Effector CD8-positive, alpha-beta T cell (primary cell): Measurements from ENCODE around the gene ZEB2.

ENCODE experiments used
- DNase-seq: peaks from one replicate; lab custom pipeline; 2025; lab: John Stamatoyannopoulos, UW

Gene ZEB2

DNA sequence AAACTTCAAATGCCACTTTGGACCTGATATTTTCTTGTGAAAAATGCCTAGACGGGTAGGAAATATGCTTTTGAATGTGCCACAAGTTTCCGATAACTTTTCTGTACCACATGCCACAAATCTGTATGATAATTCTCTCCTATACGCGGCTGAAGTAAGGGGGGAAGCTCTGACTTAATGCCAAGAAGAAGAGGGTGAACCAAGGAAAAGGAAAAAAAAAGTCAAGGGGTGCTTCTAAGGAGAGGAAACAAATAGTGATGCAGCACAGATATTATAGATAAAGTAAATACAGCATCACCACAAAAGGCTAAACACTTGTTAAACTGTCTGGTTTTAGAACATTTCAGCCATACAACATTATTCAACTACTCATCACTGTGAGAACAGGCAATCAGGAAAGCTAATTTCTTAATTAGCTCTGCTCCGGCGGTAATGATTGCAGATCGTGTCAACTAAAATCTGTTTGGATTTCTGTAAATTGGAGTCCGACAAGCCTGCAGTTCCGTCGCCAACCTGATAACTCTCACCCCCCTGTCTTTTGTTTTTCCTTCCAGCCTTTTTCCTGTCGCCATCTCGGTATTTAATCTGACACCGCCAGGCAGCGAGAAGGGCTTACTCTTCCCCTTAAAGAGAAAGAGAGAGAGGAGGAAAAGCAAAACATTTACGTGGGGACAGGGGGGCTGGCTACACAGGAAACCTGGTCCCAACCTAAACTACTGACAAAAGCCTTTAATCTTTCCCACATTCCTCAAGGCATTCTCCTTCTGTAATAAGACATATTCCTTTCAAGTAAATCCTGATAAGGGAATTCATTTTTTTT is 67.5 kb downstream of the ZEB2 start:
- DNase-seq: no peak

DNA sequence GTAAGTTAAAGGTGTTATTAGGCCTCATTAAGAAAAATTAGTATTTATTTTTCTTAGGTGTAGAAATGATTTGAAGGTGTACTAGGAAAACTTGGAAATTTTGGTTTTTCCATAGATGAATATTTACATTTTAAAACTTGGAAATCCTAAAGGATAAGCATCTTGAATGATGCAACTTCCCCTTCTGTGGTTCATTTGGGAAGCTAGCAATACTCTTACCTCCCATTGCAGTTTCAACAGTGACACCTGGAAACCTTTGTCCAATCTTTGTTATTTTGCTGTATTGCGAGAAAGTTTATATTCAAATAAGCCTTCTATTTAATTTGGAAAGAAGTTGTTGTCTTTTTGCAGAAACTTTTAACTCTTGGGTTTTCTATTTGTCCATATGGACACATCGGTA is 68.5 kb downstream of the ZEB2 start:
- DNase-seq: no peak

GRCh38 chr2:144449028-144449406 is 70.9 kb downstream of the ZEB2 start:
- DNase-seq: no peak

DNA sequence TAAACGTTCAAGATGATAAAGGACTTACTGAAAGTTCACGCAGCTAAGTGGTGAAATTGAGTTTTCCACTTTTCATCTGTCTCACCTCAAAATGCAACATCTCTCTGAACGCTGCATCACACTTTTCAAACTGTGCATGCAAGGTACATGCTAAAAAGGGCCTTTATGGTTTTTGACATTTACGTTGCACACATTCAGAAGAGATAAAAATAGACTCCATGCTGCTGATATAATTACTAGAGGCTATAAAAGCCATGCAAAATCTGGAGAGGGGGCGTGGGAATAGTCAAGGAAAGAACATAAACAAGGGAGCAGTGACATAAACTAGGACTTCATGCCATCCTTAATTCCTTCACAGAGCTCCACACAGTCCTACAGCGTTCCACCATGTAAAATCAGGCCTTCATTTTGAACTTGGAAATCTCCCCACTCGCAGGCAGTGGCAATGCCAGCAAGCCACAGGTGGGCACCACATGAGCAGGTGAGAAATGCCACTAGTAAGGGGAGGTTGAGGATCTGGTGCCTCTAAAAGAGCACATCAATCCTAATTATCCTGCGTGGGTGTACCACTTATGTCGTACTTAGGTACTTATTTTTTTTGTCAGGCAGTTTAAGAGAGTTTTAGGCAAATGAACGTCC is 71.4 kb downstream of the ZEB2 start:
- no peak for DNase-seq

DNA sequence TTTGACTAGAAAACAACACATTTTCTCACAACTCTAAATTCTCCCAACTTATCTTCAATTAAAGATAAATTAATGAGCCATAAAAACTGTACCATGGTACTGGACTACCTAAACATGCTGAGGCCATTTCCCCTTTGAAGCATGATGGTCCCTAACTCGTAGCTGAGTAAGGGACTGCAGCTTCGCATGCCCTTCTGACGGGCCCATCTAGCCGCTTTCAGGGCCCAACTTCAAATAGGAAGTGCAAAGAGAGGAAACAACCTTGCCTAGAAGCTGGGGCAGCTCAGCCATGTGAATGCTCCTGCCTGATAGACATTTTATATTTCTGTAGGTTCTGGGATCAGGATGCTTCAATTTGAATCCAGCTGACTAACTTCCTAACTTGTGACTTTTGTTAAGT is 72.4 kb downstream of the ZEB2 start:
- no peak for DNase-seq

GRCh38 chr2:144446136-144446535 is 73.8 kb downstream of the ZEB2 start:
- no peak for DNase-seq

GRCh38 chr2:144445196-144445595 is 74.7 kb downstream of the ZEB2 start:
- no peak for DNase-seq

DNA sequence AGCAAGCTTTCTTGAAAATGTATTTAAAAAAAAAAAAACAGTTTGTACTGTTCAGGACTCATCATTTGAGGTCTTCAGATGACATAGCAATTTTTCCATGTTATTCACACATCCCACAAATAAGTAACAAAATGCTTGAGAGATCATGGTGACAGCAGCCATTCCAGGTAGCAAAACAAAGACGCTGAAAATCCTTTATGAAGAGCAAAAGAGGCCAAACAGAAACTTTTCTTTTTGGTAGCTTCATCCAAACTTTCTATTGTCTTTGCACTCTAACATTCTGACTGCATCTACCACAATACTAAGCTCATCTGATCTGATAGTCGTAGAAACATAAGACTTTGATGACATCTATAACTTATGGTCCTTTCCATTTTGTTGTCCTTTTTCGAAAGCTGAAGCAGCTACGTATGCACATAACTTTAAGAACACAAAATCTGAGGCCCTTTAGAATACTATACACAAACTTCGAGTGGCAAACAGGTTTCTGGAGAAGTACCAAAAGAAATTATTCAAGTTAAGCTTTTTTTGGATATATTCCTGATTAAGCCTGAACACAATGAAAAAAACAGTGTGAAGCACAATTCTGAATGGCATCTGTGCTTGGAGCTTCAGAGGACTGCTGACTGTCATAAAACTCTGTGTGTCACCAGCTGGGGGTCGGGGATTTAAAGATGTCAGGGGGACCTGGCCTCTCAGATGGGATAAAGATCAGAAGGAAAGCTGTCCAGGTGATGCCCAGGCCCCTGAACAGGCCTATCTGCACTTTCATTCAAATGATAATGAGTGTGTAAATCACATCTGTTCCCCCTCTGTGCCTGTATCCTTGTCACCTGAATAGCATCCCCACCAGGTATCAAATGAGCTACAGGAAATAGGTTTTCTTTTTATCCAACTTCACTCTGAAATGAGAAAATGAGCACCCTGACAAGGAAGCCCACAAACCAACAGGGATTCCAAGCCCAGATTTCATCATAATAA is 75.8 kb downstream of the ZEB2 start:
- DNase-seq: no peak

DNA sequence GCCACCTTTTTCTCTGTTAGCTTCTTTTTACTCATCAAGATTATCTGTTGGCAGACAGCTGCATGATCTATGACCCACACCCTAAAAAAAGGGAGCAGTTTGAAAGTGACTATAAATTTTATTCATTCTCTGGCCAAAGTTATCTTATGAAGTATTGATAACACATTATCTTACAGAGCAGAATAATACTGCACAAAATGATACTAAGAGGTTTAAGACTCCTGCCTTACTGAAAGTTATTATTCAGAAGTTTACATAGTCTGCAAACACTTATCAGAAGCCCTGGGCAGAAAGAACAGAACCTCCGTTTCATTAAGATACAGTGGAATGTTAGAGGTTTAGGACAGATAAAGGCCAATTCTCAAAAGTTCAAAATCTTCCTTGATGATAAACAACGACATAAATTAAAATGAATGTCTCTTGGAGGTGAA is 78.2 kb downstream of the ZEB2 start:
- no peak for DNase-seq

DNA sequence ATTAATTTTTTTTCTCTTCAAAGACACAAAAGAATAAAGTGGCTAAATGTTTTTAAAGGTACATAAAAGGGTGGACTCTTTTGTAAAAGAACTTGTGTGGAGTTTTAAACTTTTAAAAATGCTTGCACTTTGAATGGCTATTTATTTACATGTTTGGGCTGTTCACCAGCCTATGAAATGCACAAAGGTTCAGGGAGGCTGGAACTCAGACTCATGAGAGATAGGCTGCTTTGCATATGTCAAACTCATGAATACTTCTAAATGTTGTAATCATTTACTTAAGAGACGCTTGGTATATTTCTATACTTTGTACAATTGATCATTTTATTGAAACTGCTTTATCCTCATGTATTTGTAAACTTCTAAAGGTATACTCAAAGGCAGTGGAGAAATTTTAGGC is 79.9 kb downstream of the ZEB2 start:
- no peak for DNase-seq

DNA sequence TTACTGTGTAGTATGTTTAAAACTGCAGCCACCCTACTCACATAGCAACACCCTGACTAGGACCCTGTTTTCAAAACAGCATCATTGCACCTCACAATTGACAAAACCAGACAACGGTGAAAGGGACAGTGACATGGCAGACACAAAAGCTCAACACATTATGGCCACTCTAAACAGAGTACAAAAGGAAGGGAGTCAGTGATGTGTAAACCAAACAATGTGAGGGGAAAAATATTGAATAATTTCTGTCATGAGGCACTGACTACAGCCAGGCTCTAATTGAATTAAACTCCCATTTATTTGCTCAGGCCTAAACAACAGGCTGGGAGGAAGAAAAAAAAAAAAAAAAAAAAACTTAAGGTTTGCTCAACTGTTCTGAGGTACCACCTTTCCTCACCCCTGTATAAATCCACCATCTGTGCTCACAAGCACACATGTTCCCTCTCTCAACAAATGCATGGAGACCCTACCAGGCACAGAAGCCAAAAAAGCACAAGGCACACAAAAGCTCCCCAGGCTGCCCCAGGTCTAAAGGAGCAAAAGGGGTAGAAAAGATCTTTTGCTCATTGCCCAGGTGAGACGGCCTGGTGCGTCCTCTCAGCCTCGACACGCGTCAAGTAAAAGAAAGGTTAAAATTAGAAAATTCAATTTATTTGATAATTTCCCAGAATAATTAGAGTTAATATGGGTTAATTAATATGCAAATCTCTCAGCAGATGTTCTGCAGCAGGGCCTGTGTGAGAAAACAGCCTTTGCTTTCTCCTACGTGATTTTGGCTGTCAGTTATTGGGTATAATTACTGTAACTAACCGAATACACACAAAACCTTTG is 80.9 kb downstream of the ZEB2 start:
- DNase-seq: no peak

DNA sequence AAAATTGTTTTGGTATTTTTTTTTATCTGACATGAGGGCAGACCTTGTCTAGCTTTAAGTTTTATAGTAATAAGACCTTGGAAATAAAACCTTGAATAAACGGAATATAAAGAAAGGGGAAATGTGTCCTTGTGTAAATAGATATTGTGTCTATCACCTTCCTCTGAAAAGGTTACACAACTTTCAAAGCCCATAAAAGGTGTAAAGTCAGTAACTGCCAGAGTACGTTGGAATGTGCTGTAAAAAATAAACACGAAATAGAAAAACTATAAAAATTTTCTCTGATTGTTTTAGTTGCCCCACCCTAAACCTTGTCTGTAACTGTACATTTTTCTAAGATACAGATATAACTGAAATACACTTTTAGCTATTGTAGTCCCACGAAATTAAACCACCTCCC is 82.3 kb downstream of the ZEB2 start:
- no peak for DNase-seq

- no peak for DNase-seq
Observed at GRCh38 chr2:144434425-144435222, 85.3 kb downstream of the ZEB2 start.

- no peak for DNase-seq
Observed at GRCh38 chr2:144432921-144433320, 87.0 kb downstream of the ZEB2 start.

GRCh38 chr2:144431998-144432397 is 87.9 kb downstream of the ZEB2 start:
- DNase-seq: no peak

- no peak for DNase-seq
Observed at GRCh38 chr2:144431392-144431783, 88.5 kb downstream of the ZEB2 start.

DNA sequence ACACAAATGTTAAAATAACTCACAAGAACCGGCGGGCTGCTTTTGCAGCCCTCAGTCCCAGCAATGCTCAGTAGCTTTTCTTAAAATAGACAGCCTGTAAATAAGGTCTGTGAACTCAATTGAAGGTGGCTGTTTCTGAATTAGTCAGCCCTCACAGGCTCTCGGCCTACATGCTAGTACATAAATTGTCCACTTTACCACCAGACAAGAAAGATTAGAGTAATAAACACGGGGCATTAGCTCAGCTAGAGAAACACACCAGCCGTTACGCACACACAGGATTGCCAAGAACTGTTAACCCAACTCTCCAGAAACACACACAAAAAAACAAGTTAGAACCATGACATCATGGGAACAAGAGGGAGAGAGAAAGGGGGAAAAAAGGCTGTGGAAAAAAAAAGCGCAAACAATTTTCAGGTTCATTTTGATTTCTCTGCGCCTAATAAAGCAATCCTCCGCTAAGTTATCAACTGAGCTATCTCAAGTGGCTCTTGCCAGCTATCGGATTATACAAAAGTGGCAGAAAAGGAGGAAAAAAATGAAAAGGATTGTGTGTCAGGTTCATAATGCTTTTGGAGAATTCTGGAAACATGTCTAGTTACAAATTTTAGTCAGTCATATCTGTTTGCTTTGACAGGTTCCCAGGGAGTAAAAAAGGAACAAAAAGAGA is 89.1 kb downstream of the ZEB2 start:
- no peak for DNase-seq

DNA sequence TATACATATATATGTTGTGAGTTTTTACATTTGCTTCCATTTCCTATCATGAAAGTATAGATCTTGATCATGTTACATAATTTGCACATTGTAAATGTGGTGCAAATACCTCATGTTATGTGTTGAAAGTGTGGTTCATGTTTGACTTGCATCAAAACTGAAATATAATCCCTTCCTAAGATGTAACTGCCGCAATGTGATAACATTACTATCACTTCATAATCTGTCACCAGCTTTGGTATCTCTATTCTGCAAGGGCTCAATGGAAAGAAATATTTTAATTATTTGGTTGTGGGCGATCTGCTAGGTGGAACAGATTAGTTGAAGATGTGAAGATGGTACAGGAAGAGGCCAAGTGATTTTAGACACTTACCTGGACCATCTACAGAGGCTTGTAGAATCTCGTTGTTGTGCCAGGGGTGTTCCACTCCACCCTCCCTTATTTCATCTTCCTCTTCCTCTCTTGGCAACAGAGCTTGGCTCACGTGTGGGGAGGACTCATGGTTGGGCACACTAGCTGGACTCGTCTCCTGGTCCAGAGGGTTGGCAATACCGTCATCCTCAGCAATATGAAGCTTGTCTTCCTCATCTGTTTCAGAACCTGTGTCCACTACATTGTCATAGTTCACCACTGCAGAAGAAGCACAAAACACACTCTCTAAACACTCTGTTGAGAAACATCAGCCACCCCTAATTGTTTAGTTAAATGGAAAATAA is 90.4 kb downstream of the ZEB2 start:
- no peak for DNase-seq

- no peak for DNase-seq
Observed at GRCh38 chr2:144426981-144427479, 92.9 kb downstream of the ZEB2 start.
